K562 (cell line): ENCODE measurements around the gene KLHL22. TPM values are rescaled to one million over a fixed set of nuclear protein-coding genes. Genes with fewer than 3 reads are reported as not detected.
A peak's percentile ranks its signal among the peaks of the same experiment; 100 is the strongest.

Source experiments
- ARNT ChIP-seq, 2 experiments: fragments of 450-650 bp; IDR thresholded peaks; 2 replicates each; pipeline ENCODE4 v1.6.1; 2016; ENCODE audit warnings: mild to moderate bottlenecking in 1 of 2
- CBX1 ChIP-seq: sonication (generic); IDR thresholded peaks from 2 replicates; pipeline ENCODE4 v1.6.1; 2016; ENCODE audit warnings: antibody characterized with exemption, low read depth, mild to moderate bottlenecking
- EWSR1 ChIP-seq: fragments of 450-650 bp; IDR thresholded peaks from 2 replicates; pipeline ENCODE4 v1.6.1; 2018; ENCODE audit warnings: borderline replicate concordance, mild to moderate bottlenecking, low read depth, moderate library complexity; ENCODE audit not compliant: partially characterized antibody
- KLF6 ChIP-seq: fragments of 250-450 bp; sonication (Bioruptor Pico); IDR thresholded peaks from 2 replicates; pipeline ENCODE4 v1.4.0; 2020; ENCODE audit warnings: mild to moderate bottlenecking, moderate library complexity, borderline replicate concordance
- MIER1 ChIP-seq: fragments of 450-650 bp; IDR thresholded peaks from 2 replicates; pipeline ENCODE4 v1.6.1; 2016; ENCODE audit warnings: antibody characterized with exemption, mild to moderate bottlenecking, low read depth
- TCF3 ChIP-seq: sonication (generic); formaldehyde crosslinking; IDR thresholded peaks from 2 replicates; pipeline ENCODE4 v1.4.0; 2020; ENCODE audit warnings: mild to moderate bottlenecking, missing genetic modification reagents
- USF1 ChIP-seq: sonication (generic); formaldehyde crosslinking; IDR thresholded peaks from 2 replicates; pipeline ENCODE4 v1.9.0; 2022; ENCODE audit warnings: mild to moderate bottlenecking, missing genetic modification reagents
- WHSC1 ChIP-seq: IDR thresholded peaks from one replicate; pipeline ENCODE4 v1.6.1; 2012; ENCODE audit warnings: low read length, control low read depth, inconsistent platforms
- ZNF347 ChIP-seq: fragments of 450-650 bp; formaldehyde crosslinking; IDR thresholded peaks from 2 replicates; pipeline ENCODE4 v1.4.0; 2020; ENCODE audit warnings: low read depth, mild to moderate bottlenecking, moderate library complexity
- polyA plus RNA-seq, 8 experiments: library from polyadenylated mRNA; depleted of rRNA in 4 of 8; stranded (reverse) in 5 of 8; unstranded in 3 of 8; fragments of >200 nt; fragmentation: Nextera tagmentation in 2 of 8; fragmentation: Illumina TruSeq in 1 of 8; extraction: Ambion mirVana in 2 of 8; extraction: Trizol in 1 of 8; gene quantifications; 2 replicates each; pipeline versions ENCODE4 v1.2.1 to v1.2.3, GENCODE V29; 2011 to 2014; ENCODE audit warnings: inconsistent platforms in 1 of 8, missing spikeins in 1 of 8
- total RNA-seq, 7 experiments: library from RNA; depleted of rRNA in 6 of 7; stranded (reverse); fragments of >200 nt in 6 of 7; fragmentation: Illumina TruSeq in 2 of 7; extraction: Trizol in 2 of 7; gene quantifications; 2 replicates each; pipeline versions ENCODE4 v1.2.1 to v1.2.3, GENCODE V29; 2011 to 2021; ENCODE audit warnings: low replicate concordance in 1 of 7
- TF ChIP-seq, protein P1 (sequence below): sonication (generic); formaldehyde crosslinking; IDR thresholded peaks from 2 replicates; pipeline ENCODE4 v1.8.1; 2023; ENCODE audit warnings: mild to moderate bottlenecking, missing genetic modification reagents, moderate library complexity

Gene KLHL22
- total and polyA plus RNA-seq, 9 of the 15 experiments (the other 6 are each of a cell fraction or from before 2014, with no cell fraction given), result 1.3 to 25.6 (median 15.2) TPM

DNA sequence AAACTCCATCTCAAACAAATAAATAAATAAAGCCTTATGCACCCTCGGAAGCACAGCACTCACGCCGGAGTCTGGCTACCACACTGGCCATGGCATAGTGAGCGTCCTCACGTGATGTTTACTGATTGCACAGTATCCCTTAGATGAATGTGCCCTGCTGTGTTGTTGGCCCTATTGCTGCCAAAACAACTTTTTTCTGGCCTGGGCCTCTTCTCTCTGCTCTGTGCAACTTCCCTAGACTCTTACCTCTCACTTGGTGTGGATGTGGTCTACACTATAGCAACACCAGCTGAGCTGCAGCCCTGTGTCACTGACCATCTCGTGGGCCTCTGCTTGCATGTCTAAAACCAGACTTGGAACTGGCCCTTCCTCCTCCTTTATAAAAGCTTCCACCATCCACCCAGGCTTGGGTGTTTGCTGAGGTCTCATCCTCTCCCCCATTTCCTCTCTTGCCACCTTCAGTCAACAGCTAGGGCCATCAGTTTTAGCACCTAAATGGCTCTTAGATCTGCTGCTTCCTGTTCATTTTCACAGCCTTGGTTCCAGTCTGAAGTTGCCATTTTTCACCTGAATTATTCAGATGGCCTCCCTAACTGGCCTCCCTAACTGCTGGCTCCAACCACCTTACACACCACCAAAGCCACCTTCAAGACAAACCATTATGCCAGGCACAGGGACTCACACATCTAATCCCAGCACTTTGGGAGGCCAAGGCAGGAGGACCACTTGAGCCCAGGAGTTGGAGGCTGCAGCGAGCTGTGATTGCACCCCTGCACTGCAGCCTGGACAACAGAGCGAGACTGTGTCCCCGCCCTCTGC, 92.4 kb downstream of the KLHL22 start (continued):
- TF ChIP-seq, protein P1, sequence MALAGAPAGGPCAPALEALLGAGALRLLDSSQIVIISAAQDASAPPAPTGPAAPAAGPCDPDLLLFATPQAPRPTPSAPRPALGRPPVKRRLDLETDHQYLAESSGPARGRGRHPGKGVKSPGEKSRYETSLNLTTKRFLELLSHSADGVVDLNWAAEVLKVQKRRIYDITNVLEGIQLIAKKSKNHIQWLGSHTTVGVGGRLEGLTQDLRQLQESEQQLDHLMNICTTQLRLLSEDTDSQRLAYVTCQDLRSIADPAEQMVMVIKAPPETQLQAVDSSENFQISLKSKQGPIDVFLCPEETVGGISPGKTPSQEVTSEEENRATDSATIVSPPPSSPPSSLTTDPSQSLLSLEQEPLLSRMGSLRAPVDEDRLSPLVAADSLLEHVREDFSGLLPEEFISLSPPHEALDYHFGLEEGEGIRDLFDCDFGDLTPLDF (CRISPR knock-in tag), result 0 out of 2 replicates have a peak, but pooled peaks have one; percentile 36
- no peak for TF ChIP-seq KLF6 (CRISPR knock-in tag)
- no peak for TF ChIP-seq TCF3 (CRISPR knock-in tag)
- TF ChIP-seq EWSR1, result no peak
- TF ChIP-seq ZNF347 (CRISPR knock-in tag), result no peak
- no peak for TF ChIP-seq ARNT (IDR thresholded peaks at IDR 0.05)
- TF ChIP-seq WHSC1, result peak; percentile 68
- no peak for TF ChIP-seq CBX1
- TF ChIP-seq MIER1, result no peak
- peak; percentile 15; the same call in 1 of the 2 replicates for TF ChIP-seq USF1 (CRISPR knock-in tag)
